Epithelial cell of prostate (primary cell): ENCODE data around the gene CDC73.
A peak's percentile ranks its signal among the peaks of the same experiment; 100 is the strongest.
"Not testable (repeated sequence)": the region's sequence is repeated elsewhere in the genome, so short reads cannot be mapped to it uniquely, and the experiment has no call there.

Experiments used
- DNase-seq: peaks from one replicate; pipeline ENCODE4 v3.0.0-alpha.2; 2011; ENCODE audit warnings: low read depth, low spot score
- H3K27ac ChIP-seq: fragments of 450-650 bp; 2 replicates; pipeline ENCODE4 v1.5.1; 2017; ENCODE audit warnings: mild to moderate bottlenecking

CDC73 gene

GRCh38 chr1:193113258-193113991 is 8.4 kb upstream of the CDC73 start:
- no peak overlapping the region for H3K27ac ChIP-seq
- DNase-seq = no peak

- DNase-seq = no peak
- H3K27ac ChIP-seq = no peak overlapping the region
These were observed 7.9 kb upstream of the CDC73 start for GRCh38 chr1:193113992-193114332.

- no peak overlapping the region for H3K27ac ChIP-seq
- no peak for DNase-seq
These were observed 7.2 kb upstream of the CDC73 start for GRCh38 chr1:193114485-193115095.

GRCh38 chr1:193115629-193116227 is 6.1 kb upstream of the CDC73 start:
- peak overlapping the region; percentile 56 for H3K27ac ChIP-seq
- DNase-seq = peak; percentile 86

GRCh38 chr1:193117167-193117566 is 4.7 kb upstream of the CDC73 start:
- H3K27ac ChIP-seq, DNase-seq: not testable (repeated sequence)

- no peak overlapping the region for H3K27ac ChIP-seq
- no peak for DNase-seq
These were observed 3.6 kb upstream of the CDC73 start for GRCh38 chr1:193118194-193118593.

GRCh38 chr1:193118803-193119730 is 2.8 kb upstream of the CDC73 start:
- H3K27ac ChIP-seq = no peak overlapping the region
- no peak for DNase-seq

- H3K27ac ChIP-seq = no peak overlapping the region
- DNase-seq = no peak
These were observed 1.1 kb upstream of the CDC73 start for GRCh38 chr1:193120604-193121166.

GRCh38 chr1:193123751-193124150 is 1.9 kb downstream of the CDC73 start:
- no peak for DNase-seq
- no peak overlapping the region for H3K27ac ChIP-seq

GRCh38 chr1:193125369-193125768 is 3.5 kb downstream of the CDC73 start:
- no peak for DNase-seq
- H3K27ac ChIP-seq = no peak overlapping the region

- DNase-seq = no peak
- no peak overlapping the region for H3K27ac ChIP-seq
These were observed 9.5 kb downstream of the CDC73 start for GRCh38 chr1:193131266-193131860.

GRCh38 chr1:193140254-193140653 is 18.4 kb downstream of the CDC73 start:
- no peak for DNase-seq
- H3K27ac ChIP-seq = no peak overlapping the region

- no peak for DNase-seq
- H3K27ac ChIP-seq = peak overlapping the region; percentile 15
These were observed 20.0 kb downstream of the CDC73 start for GRCh38 chr1:193141804-193142203.

GRCh38 chr1:193142409-193142808 is 20.6 kb downstream of the CDC73 start:
- DNase-seq = no peak
- H3K27ac ChIP-seq = peak overlapping the region; percentile 15

- H3K27ac ChIP-seq = no peak overlapping the region
- no peak for DNase-seq
These were observed 21.5 kb downstream of the CDC73 start for GRCh38 chr1:193143285-193143684.

- no peak for DNase-seq
These were observed 22.6 kb downstream of the CDC73 start for GRCh38 chr1:193144361-193144938.

GRCh38 chr1:193144999-193145398 is 23.2 kb downstream of the CDC73 start:
- no peak overlapping the region for H3K27ac ChIP-seq

More at GRCh38 chr1:193144361-193144938, 22.6 kb downstream of the CDC73 start:
- no peak overlapping the region for H3K27ac ChIP-seq

GRCh38 chr1:193156117-193156821 is 34.4 kb downstream of the CDC73 start:
- DNase-seq = no peak

More at GRCh38 chr1:193144999-193145398, 23.2 kb downstream of the CDC73 start:
- DNase-seq = no peak

GRCh38 chr1:193156822-193157142 is 35.0 kb downstream of the CDC73 start:
- H3K27ac ChIP-seq = no peak overlapping the region
- DNase-seq = peak; percentile 1

More at GRCh38 chr1:193156117-193156821, 34.4 kb downstream of the CDC73 start:
- no peak overlapping the region for H3K27ac ChIP-seq
